ENCODE data around the gene IZUMO4. TPM values are rescaled to one million over a fixed set of nuclear protein-coding genes. Genes with fewer than 3 reads are reported as not detected.

The IZUMO4 gene
- total RNA-seq, 4 donors from 2014 or later = 2.1 to 8.1 (median 6.4) TPM

DNA sequence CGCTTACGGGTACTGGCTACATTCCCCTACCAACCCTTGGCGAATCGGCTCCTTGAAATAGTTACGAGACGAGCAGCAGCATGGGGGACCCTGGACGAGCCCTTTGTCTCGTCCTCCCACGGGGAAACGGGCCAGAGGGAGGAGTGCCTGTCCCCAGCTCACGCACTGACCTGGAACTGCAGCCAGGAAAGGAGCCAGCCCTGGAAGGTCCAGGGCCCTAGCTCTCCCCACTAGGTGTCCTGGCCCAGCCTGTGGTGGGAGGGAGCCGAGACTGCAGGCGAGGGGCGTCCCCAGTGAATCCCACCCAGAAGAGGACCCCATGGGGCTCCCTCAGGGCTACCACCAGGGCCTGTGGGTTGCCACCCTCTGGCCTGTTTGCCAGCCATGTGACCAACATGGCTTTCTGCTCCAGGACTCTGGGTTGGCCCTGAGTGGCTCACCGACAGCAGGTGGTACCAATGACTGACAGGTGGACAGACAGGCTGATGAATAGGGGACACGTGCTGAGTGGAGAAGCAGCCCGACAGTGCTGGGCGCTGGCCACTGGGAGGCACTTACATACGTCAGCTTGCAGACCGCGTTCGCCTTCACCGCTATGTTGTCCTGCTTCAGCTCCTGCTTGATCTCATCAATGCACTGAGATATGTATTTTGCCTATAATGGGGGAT is 41.5 kb downstream of the IZUMO4 start:
- H3K4me3 ChIP-seq = no peak overlapping the region
- no peak overlapping the region for H3K27ac ChIP-seq
- H3K4me1 ChIP-seq = peaks cover 2% of the 10 kb centered on the region
- peaks cover 59% of the 10 kb centered on the region for H3K36me3 ChIP-seq
- no peaks in the 10 kb centered on the region for H3K9me3 ChIP-seq
- no peak for DNase-seq (ENCODE audit: low spot score in 2 of 2)
- H3K27me3 ChIP-seq = no peaks in the 10 kb centered on the region
- TF ChIP-seq, protein P1, sequence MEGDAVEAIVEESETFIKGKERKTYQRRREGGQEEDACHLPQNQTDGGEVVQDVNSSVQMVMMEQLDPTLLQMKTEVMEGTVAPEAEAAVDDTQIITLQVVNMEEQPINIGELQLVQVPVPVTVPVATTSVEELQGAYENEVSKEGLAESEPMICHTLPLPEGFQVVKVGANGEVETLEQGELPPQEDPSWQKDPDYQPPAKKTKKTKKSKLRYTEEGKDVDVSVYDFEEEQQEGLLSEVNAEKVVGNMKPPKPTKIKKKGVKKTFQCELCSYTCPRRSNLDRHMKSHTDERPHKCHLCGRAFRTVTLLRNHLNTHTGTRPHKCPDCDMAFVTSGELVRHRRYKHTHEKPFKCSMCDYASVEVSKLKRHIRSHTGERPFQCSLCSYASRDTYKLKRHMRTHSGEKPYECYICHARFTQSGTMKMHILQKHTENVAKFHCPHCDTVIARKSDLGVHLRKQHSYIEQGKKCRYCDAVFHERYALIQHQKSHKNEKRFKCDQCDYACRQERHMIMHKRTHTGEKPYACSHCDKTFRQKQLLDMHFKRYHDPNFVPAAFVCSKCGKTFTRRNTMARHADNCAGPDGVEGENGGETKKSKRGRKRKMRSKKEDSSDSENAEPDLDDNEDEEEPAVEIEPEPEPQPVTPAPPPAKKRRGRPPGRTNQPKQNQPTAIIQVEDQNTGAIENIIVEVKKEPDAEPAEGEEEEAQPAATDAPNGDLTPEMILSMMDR (IDR thresholded peaks at IDR 0.05) = no peak
- no peak for TF ChIP-seq POLR2AphosphoS5 (IDR thresholded peaks at IDR 0.05)
- no peak for TF ChIP-seq EP300 (IDR thresholded peaks at IDR 0.05)
- no peak for TF ChIP-seq POLR2A (IDR thresholded peaks at IDR 0.05)
- WGBS = 93% methylated on average over 19 of the region's 23 CpGs

DNA sequence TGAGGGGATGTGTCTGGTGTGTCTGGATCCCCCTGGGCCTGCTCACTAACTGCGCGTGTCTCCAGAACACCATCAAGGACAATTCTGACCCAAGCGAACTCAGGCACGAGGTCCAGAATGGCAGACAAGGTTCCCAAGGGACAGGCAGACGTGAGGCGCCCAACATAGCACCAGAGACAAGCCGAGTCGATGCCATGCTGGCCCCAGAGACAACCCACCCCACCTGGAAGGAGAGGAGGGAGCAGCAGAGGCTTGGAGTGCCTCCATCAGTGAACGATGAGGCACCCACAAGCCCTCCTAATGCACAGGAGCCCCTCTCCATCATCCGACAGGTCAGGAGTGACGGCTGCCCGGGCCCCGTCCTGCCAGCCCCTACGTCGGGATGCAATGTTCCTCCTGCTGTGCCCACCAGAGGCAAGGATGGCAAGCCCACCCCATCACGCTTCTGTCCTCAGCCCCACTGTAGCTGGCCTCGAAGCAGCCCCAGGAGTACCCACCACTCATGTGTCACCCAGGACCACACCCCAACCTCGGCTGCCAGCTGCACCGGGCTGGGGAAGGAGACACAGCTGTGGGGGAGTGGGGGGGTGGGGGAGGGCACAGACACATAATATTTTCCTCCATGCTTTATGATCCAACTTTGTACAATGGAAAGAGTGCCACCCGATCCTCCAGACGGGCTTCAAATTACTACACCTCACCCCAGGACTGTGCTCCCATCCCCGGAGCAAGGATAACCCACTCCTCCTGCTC is 42.8 kb downstream of the IZUMO4 start:
- DNase-seq (ENCODE audit: low spot score in 2 of 2) = no peak
- WGBS = 82% methylated on average over 8 of the region's 22 CpGs
- H3K4me1 ChIP-seq = peaks cover 5% of the 10 kb centered on the region
- H3K27ac ChIP-seq = no peak overlapping the region
- TF ChIP-seq POLR2AphosphoS5 (IDR thresholded peaks at IDR 0.05) (no peak), POLR2A (IDR thresholded peaks at IDR 0.05) (no peak), EP300 (IDR thresholded peaks at IDR 0.05) (no peak)
- TF ChIP-seq, protein P1 (IDR thresholded peaks at IDR 0.05) = no peak
- H3K27me3 ChIP-seq = no peaks in the 10 kb centered on the region
- H3K9me3 ChIP-seq = no peaks in the 10 kb centered on the region
- H3K4me3 ChIP-seq = no peak overlapping the region
- peaks cover 50% of the 10 kb centered on the region for H3K36me3 ChIP-seq

DNA sequence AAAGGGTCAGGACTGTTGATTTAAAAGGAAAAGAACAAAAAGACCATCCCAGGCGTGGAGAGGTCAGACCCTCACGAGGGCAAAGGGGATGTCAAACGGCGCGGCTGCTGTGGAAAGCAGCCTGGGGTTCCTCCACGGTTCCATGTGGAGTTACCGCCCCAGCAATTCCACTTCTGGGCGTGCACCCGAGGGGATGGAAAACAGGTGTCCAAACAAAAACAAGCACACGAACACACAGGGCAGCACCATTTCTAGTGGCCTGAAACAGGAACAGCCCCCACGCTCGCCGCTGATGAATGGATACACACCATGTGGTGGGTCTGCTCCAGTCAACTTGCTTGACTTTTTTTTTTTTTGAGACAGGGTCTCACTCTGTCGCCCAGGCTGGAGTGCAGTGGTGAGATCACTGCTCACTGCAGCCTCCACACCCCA is 43.4 kb downstream of the IZUMO4 start:
- Histone ChIP-seq H3K36me3 (peaks cover 49% of the 10 kb centered on the region), H3K4me1 (peaks cover 5% of the 10 kb centered on the region), H3K27ac (no peak overlapping the region), H3K9me3 (no peaks in the 10 kb centered on the region), H3K4me3 (no peak overlapping the region), H3K27me3 (no peaks in the 10 kb centered on the region)
- TF ChIP-seq EP300 (IDR thresholded peaks at IDR 0.05) (no peak), POLR2AphosphoS5 (IDR thresholded peaks at IDR 0.05) (no peak), POLR2A (IDR thresholded peaks at IDR 0.05) (no peak)
- TF ChIP-seq, protein P1 (IDR thresholded peaks at IDR 0.05) = no peak
- WGBS = 84% methylated on average over 14 of the region's 14 CpGs
- DNase-seq (ENCODE audit: low spot score in 2 of 2) = no peak

DNA sequence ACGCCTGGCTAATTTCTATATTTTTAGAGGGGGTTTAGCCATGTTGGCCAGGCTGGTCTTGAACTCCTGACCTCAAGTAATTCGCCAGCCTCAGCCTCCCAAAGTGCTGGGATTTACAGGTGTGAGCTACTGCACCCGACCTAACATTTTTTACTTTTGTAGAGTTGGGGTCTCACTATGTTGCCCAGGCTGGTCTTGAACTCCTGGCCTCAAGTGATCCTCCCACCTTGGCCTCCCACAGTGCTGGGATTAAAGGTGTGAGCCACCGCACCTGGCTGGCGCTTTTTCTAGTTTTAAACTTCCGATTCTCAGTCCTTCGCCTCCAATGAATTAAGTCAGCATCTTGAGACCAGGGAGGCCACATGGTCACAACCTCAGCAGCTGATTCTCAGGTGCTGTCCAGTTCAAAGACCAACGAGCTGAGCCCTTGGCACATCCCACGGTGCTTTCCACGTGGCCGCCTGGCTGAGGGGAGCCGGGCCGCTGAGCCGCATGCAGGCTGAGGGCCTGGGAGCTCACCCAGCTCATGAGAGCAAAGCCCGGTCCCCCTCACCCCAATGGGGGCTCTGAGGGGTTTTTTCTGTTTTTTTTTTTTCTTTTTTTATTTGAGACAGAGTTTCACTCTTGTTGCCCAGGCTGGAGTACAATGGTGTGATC is 45.6 kb downstream of the IZUMO4 start:
- Histone ChIP-seq H3K9me3 (no peaks in the 10 kb centered on the region), H3K36me3 (peaks cover 35% of the 10 kb centered on the region), H3K4me3 (no peak overlapping the region), H3K27me3 (no peaks in the 10 kb centered on the region), H3K4me1 (peaks cover 7% of the 10 kb centered on the region), H3K27ac (no peak overlapping the region)
- DNase-seq (ENCODE audit: low spot score in 2 of 2) = no peak
- WGBS = 95% methylated on average over 15 of the region's 15 CpGs
- no peak for TF ChIP-seq POLR2AphosphoS5 (IDR thresholded peaks at IDR 0.05)
- TF ChIP-seq, protein P1 (IDR thresholded peaks at IDR 0.05) = no peak
- TF ChIP-seq EP300 (IDR thresholded peaks at IDR 0.05) = no peak
- no peak for TF ChIP-seq POLR2A (IDR thresholded peaks at IDR 0.05)

DNA sequence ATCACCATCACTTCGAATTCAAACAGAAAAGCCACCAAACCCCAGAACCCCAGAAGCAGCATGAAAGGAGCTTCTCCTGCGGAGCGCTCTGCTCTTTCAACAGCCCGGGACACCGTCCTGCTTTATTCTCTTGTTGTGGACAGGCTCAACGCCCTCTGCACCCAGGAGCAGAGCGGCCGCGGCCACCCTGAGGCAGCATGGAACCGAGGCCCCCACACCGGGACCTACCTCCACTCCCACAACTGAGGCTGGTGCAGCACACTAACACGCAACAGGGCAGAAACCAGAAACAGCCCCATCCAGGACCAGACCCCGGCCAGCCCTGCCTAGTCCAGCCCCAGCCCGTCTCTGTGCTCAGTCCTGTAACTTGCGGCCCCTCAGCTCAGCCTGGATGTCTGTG is 47.5 kb downstream of the IZUMO4 start:
- H3K4me3 ChIP-seq = no peak overlapping the region
- no peak overlapping the region for H3K27ac ChIP-seq
- H3K9me3 ChIP-seq = no peaks in the 10 kb centered on the region
- DNase-seq (ENCODE audit: low spot score in 2 of 2) = no peak
- WGBS = 88% methylated on average over 7 of the region's 15 CpGs
- TF ChIP-seq POLR2A (IDR thresholded peaks at IDR 0.05) = no peak
- no peak for TF ChIP-seq POLR2AphosphoS5 (IDR thresholded peaks at IDR 0.05)
- no peak for TF ChIP-seq EP300 (IDR thresholded peaks at IDR 0.05)
- TF ChIP-seq, protein P1 (IDR thresholded peaks at IDR 0.05) = no peak
- peaks cover 21% of the 10 kb centered on the region for H3K36me3 ChIP-seq
- no peaks in the 10 kb centered on the region for H3K27me3 ChIP-seq
- H3K4me1 ChIP-seq = peaks cover 17% of the 10 kb centered on the region
